ENCODE measurements around the gene FUT7. TPM values are rescaled to one million over a fixed set of nuclear protein-coding genes. Genes with fewer than 3 reads are reported as not detected.

FUT7 gene
- total and polyA plus RNA-seq, 2 of the 13 experiments (the other 11 are each of a cell fraction or from before 2014, with no cell fraction given) = 0.05 TPM; not detected in 1

DNA sequence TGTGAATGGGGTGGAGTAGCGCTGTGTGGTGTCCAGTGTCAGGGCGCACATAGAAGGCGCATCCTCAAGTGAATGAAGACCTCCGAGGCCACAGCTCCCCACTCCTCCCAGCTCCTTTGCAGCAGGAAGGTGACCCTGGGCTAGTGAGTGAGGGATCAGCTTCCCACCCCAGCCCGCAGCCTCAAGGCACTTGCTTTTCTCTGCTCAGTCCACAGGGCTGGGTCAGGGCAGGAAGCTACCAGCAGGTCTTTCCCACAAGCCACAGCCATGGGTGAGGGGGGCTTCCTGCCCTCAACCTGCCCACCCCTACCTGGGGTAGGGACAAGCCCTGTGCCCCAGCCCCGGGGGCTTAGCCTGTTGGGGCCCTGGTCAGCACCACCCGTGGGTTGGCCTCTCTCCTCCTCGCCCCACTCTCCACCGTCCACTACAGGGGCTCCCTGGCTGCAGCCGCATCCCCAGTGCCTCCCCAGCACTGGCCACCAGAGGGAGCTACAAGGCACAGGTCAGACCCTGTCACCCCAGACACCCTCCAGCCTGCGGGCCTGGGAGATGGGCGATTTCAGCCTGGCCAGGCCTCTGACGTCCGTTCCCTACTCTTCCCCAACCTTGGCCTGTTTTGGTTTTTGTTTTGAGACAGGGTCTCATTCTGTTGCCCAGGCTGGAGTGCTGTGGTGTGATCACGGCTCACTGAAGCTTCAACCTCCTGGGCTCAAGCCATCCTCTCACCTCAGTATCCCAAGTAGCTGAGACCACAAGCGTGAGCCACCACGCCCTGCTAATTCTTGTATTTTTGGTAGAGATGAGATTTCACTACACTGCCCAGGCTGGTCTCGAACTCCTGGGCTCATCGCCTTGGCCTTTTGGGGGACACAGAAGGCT is 2.6 kb downstream of the FUT7 start (continued):
- TF ChIP-seq, protein P1, sequence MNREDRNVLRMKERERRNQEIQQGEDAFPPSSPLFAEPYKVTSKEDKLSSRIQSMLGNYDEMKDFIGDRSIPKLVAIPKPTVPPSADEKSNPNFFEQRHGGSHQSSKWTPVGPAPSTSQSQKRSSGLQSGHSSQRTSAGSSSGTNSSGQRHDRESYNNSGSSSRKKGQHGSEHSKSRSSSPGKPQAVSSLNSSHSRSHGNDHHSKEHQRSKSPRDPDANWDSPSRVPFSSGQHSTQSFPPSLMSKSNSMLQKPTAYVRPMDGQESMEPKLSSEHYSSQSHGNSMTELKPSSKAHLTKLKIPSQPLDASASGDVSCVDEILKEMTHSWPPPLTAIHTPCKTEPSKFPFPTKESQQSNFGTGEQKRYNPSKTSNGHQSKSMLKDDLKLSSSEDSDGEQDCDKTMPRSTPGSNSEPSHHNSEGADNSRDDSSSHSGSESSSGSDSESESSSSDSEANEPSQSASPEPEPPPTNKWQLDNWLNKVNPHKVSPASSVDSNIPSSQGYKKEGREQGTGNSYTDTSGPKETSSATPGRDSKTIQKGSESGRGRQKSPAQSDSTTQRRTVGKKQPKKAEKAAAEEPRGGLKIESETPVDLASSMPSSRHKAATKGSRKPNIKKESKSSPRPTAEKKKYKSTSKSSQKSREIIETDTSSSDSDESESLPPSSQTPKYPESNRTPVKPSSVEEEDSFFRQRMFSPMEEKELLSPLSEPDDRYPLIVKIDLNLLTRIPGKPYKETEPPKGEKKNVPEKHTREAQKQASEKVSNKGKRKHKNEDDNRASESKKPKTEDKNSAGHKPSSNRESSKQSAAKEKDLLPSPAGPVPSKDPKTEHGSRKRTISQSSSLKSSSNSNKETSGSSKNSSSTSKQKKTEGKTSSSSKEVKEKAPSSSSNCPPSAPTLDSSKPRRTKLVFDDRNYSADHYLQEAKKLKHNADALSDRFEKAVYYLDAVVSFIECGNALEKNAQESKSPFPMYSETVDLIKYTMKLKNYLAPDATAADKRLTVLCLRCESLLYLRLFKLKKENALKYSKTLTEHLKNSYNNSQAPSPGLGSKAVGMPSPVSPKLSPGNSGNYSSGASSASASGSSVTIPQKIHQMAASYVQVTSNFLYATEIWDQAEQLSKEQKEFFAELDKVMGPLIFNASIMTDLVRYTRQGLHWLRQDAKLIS (CRISPR knock-in tag; IDR thresholded peaks at IDR 0.05) = no peak
- no peak for TF ChIP-seq ERF (CRISPR knock-in tag; IDR thresholded peaks at IDR 0.05)
- 0 out of 2 replicates have a peak, but pooled peaks have one; percentile 18 for TF ChIP-seq MEIS2 (CRISPR knock-in tag; IDR thresholded peaks at IDR 0.05)
- TF ChIP-seq ZKSCAN1 (IDR thresholded peaks at IDR 0.05; ENCODE audit: low read length) = no peak
- no peak for TF ChIP-seq RARA (CRISPR knock-in tag; IDR thresholded peaks at IDR 0.05)
- peak; percentile 33; the same call in 1 of the 2 replicates for TF ChIP-seq RAD21 (CRISPR knock-in tag; IDR thresholded peaks at IDR 0.05)
- TF ChIP-seq, protein P2, sequence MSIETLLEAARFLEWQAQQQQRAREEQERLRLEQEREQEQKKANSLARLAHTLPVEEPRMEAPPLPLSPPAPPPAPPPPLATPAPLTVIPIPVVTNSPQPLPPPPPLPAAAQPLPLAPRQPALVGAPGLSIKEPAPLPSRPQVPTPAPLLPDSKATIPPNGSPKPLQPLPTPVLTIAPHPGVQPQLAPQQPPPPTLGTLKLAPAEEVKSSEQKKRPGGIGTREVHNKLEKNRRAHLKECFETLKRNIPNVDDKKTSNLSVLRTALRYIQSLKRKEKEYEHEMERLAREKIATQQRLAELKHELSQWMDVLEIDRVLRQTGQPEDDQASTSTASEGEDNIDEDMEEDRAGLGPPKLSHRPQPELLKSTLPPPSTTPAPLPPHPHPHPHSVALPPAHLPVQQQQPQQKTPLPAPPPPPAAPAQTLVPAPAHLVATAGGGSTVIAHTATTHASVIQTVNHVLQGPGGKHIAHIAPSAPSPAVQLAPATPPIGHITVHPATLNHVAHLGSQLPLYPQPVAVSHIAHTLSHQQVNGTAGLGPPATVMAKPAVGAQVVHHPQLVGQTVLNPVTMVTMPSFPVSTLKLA (IDR thresholded peaks at IDR 0.05) = no peak
- TF ChIP-seq ZFX (CRISPR knock-in tag; IDR thresholded peaks at IDR 0.05; ENCODE audit: low read depth) = peak; percentile 39; the same call in 1 of the 2 replicates
- TF ChIP-seq, protein P3, sequence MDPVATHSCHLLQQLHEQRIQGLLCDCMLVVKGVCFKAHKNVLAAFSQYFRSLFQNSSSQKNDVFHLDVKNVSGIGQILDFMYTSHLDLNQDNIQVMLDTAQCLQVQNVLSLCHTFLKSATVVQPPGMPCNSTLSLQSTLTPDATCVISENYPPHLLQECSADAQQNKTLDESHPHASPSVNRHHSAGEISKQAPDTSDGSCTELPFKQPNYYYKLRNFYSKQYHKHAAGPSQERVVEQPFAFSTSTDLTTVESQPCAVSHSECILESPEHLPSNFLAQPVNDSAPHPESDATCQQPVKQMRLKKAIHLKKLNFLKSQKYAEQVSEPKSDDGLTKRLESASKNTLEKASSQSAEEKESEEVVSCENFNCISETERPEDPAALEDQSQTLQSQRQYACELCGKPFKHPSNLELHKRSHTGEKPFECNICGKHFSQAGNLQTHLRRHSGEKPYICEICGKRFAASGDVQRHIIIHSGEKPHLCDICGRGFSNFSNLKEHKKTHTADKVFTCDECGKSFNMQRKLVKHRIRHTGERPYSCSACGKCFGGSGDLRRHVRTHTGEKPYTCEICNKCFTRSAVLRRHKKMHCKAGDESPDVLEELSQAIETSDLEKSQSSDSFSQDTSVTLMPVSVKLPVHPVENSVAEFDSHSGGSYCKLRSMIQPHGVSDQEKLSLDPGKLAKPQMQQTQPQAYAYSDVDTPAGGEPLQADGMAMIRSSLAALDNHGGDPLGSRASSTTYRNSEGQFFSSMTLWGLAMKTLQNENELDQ (CRISPR knock-in tag; IDR thresholded peaks at IDR 0.05; ENCODE audit: borderline replicate concordance) = no peak
- TF ChIP-seq, protein P4, sequence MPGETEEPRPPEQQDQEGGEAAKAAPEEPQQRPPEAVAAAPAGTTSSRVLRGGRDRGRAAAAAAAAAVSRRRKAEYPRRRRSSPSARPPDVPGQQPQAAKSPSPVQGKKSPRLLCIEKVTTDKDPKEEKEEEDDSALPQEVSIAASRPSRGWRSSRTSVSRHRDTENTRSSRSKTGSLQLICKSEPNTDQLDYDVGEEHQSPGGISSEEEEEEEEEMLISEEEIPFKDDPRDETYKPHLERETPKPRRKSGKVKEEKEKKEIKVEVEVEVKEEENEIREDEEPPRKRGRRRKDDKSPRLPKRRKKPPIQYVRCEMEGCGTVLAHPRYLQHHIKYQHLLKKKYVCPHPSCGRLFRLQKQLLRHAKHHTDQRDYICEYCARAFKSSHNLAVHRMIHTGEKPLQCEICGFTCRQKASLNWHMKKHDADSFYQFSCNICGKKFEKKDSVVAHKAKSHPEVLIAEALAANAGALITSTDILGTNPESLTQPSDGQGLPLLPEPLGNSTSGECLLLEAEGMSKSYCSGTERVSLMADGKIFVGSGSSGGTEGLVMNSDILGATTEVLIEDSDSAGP (CRISPR knock-in tag; IDR thresholded peaks at IDR 0.05; ENCODE audit: borderline replicate concordance) = peak; percentile 66
- TF ChIP-seq YEATS2 (CRISPR knock-in tag; IDR thresholded peaks at IDR 0.05; ENCODE audit: borderline replicate concordance) = no peak
- 0 out of 2 replicates have a peak, but pooled peaks have one; percentile 38 for TF ChIP-seq ZNF292 (CRISPR knock-in tag; IDR thresholded peaks at IDR 0.05; ENCODE audit: borderline replicate concordance, low read depth)
- TF ChIP-seq, protein P5, sequence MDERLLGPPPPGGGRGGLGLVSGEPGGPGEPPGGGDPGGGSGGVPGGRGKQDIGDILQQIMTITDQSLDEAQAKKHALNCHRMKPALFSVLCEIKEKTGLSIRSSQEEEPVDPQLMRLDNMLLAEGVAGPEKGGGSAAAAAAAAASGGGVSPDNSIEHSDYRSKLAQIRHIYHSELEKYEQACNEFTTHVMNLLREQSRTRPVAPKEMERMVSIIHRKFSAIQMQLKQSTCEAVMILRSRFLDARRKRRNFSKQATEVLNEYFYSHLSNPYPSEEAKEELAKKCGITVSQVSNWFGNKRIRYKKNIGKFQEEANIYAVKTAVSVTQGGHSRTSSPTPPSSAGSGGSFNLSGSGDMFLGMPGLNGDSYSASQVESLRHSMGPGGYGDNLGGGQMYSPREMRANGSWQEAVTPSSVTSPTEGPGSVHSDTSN (CRISPR knock-in tag; IDR thresholded peaks at IDR 0.05) = no peak
- no peak for TF ChIP-seq FOSL2 (CRISPR knock-in tag; IDR thresholded peaks at IDR 0.05)
- TF ChIP-seq SKI (IDR thresholded peaks at IDR 0.05; ENCODE audit: partially characterized antibody) = no peak
- TF ChIP-seq XRCC5 (optimal IDR thresholded peaks at IDR 0.05; ENCODE audit: low read length) = peak; percentile 69
